ENCODE results near the gene PSD. TPM values are rescaled to one million over a fixed set of nuclear protein-coding genes. Genes with fewer than 3 reads are reported as not detected.

The PSD gene
- total and polyA plus RNA-seq, 9 of the 15 experiments (the other 6 are each of a cell fraction or from before 2014, with no cell fraction given), result 0.11 to 1.7 (median 0.54) TPM; not detected in 2

- DNase-seq (ENCODE audit: extremely low read depth in 1 of 4, low spot score in 3 of 4) (no peak), ATAC-seq (no peak), FAIRE-seq (no peak)
- intact Hi-C loops (cut with micrococcal nuclease) (no loop called here), in situ Hi-C loops (cut with MboI) (loop anchor here (25.0 kb wide), 1 partner anchor 211 kb away; no protein-coding TSS in a partner anchor)
- Histone ChIP-seq H3K9ac (ENCODE audit: insufficient read depth in 1 of 2, low read depth in 2 of 2, low read length in 2 of 2) (no peak overlapping the region), H4K20me1 (replicated peaks; ENCODE audit: control insufficient read depth, insufficient read depth, low read length) (no peaks in the 10 kb centered on the region), H2AFZ (ENCODE audit: low read depth, low read length) (no peak overlapping the region), H3K4me3 (no peak overlapping the region), H3K27ac (ENCODE audit: extremely low read depth, low read depth, low read length) (no peak overlapping the region), H3K4me2 (ENCODE audit: insufficient read depth, low read length) (no peak overlapping the region), H3K36me3 (ENCODE audit: control insufficient read depth, insufficient read depth, low read length) (peaks cover 55% of the 10 kb centered on the region; the same call in 2 of the 3 replicates), H3K9me1 (ENCODE audit: control insufficient read depth, insufficient read depth, low read length) (no peaks in the 10 kb centered on the region), H3K79me2 (ENCODE audit: control insufficient read depth, insufficient read depth, low read length) (no peaks in the 10 kb centered on the region), H3K4me1 (replicated peaks in 1 of 2; ENCODE audit: control insufficient read depth in 2 of 2, insufficient read depth in 2 of 2, low read length in 2 of 2) (no peaks in the 10 kb centered on the region), H3K9me3 (replicated peaks; ENCODE audit: control insufficient read depth, insufficient read depth, low read depth, low read length) (no peaks in the 10 kb centered on the region), H3K27me3 (ENCODE audit: control insufficient read depth in 2 of 2, insufficient read depth in 2 of 2, low read length in 2 of 2) (no peaks in the 10 kb centered on the region)
- CTCF ChIA-PET (ENCODE audit: low intra/inter-chr PET ratio), result no interaction called here
- 96% methylated on average over 2 of the region's 2 CpGs for WGBS (ENCODE audit: insufficient coverage, low coverage, missing lambda C conversion rate)
- no TSS peak for BruUV-seq (replicated peaks)
- POLR2A ChIA-PET, result interaction anchor here (1.4 to 1.5 kb wide), 2 partner anchors 8 to 13 kb away, joined by 3 to 6 read pairs; no protein-coding TSS in a partner anchor
- TF ChIP-seq ZNF740 (CRISPR knock-in tag; IDR thresholded peaks at IDR 0.05), result no peak
- no peak for TF ChIP-seq ZNF740 (tag; IDR thresholded peaks at IDR 0.05)
- TF ChIP-seq E2F8 (IDR thresholded peaks at IDR 0.05; ENCODE audit: low read depth, partially characterized antibody), result no peak
- no peak for TF ChIP-seq LARP7 (IDR thresholded peaks at IDR 0.05)
- no peak for TF ChIP-seq NONO (IDR thresholded peaks at IDR 0.05; ENCODE audit: low read depth in 2 of 2, low read length in 1 of 2)
- no peak for TF ChIP-seq CGGBP1 (CRISPR knock-in tag; IDR thresholded peaks at IDR 0.05)
- no peak for TF ChIP-seq TFAM (CRISPR knock-in tag; conservative IDR thresholded peaks at IDR 0.05)
- TF ChIP-seq REST (IDR thresholded peaks at IDR 0.05; ENCODE audit: borderline replicate concordance), result no peak
- TF ChIP-seq REST (CRISPR knock-in tag; IDR thresholded peaks at IDR 0.05; ENCODE audit: low read depth), result no peak
These were observed 42.7 kb downstream of the PSD start for GRCh38 chr10:102375867-102376266.
